Hypothalamus (tissue), 51 donors: Measurements from ENCODE around the gene CRYL1.
A peak's percentile ranks its signal among the peaks of the same experiment; 100 is the strongest.

ENCODE experiments used
- DNase-seq, 51 donors: peaks; one replicate each; lab custom pipeline; 2025; lab: John Stamatoyannopoulos, UW

Gene CRYL1

GRCh38 chr13:20387441-20387971 lies 138.2 kb downstream of the CRYL1 start:
- DNase-seq, result no peak

GRCh38 chr13:20387006-20387405 lies 138.7 kb downstream of the CRYL1 start:
- DNase-seq, result no peak

GRCh38 chr13:20383058-20383457 lies 142.6 kb downstream of the CRYL1 start:
- DNase-seq, result no peak

GRCh38 chr13:20381401-20381800 lies 144.3 kb downstream of the CRYL1 start:
- DNase-seq, result no peak

GRCh38 chr13:20378721-20379120 lies 146.9 kb downstream of the CRYL1 start:
- no peak for DNase-seq

GRCh38 chr13:20377720-20378119 lies 147.9 kb downstream of the CRYL1 start:
- no peak for DNase-seq

GRCh38 chr13:20375871-20376270 lies 149.8 kb downstream of the CRYL1 start:
- no peak for DNase-seq

- no peak for DNase-seq
These were observed 151.8 kb downstream of the CRYL1 start for GRCh38 chr13:20373861-20374260.

- DNase-seq, result no peak
These were observed 153.8 kb downstream of the CRYL1 start for GRCh38 chr13:20371825-20372224.

- no peak for DNase-seq
These were observed 154.7 kb downstream of the CRYL1 start for GRCh38 chr13:20370815-20371421.

- DNase-seq, result no peak
These were observed 155.7 kb downstream of the CRYL1 start for GRCh38 chr13:20369886-20370361.

- no peak for DNase-seq
These were observed 159.6 kb downstream of the CRYL1 start for GRCh38 chr13:20366056-20366455.

- DNase-seq, result peak in 3 of 51 donors; percentile 5 to 12 (median 12)
These were observed 162.1 kb downstream of the CRYL1 start for GRCh38 chr13:20363603-20364002.

- no peak for DNase-seq
These were observed 162.5 kb downstream of the CRYL1 start for GRCh38 chr13:20363172-20363571.

- no peak for DNase-seq
These were observed 163.1 kb downstream of the CRYL1 start for GRCh38 chr13:20362484-20363041.

GRCh38 chr13:20360835-20361412 lies 164.7 kb downstream of the CRYL1 start:
- no peak for DNase-seq

GRCh38 chr13:20360041-20360491 lies 165.6 kb downstream of the CRYL1 start:
- DNase-seq, result peak in 10 of 51 donors; percentile 12 to 48 (median 23)

- DNase-seq, result peak in 1 of 51 donors; percentile 28
These were observed 166.3 kb downstream of the CRYL1 start for GRCh38 chr13:20359335-20359734.

GRCh38 chr13:20358022-20358421 lies 167.6 kb downstream of the CRYL1 start:
- DNase-seq, result no peak

GRCh38 chr13:20356444-20356843 lies 169.2 kb downstream of the CRYL1 start:
- DNase-seq, result no peak

GRCh38 chr13:20354722-20355121 lies 170.9 kb downstream of the CRYL1 start:
- DNase-seq, result no peak

- DNase-seq, result no peak
These were observed 171.7 kb downstream of the CRYL1 start for GRCh38 chr13:20353973-20354372.
